CD8-positive, alpha-beta memory T cell (primary cell): ENCODE results near the gene RHEB. TPM values are rescaled to one million over a fixed set of nuclear protein-coding genes. Genes with fewer than 3 reads are reported as not detected.
"Not testable (repeated sequence)": the region's sequence is repeated elsewhere in the genome, so short reads cannot be mapped to it uniquely, and the experiment has no call there.

Experiments used
- CTCF ChIA-PET: fragments of 350-600 bp; sonication (Branson Sonifier 250); formaldehyde crosslinking; loops from one replicate; lab custom pipeline; 2021; ENCODE audit warnings: antibody characterized with exemption; lab: Charles Lee
- POLR2A ChIA-PET: fragments of 350-600 bp; sonication (Branson Sonifier 250); formaldehyde crosslinking; loops from one replicate; lab custom pipeline; 2021; ENCODE audit warnings: antibody characterized with exemption; lab: Charles Lee
- DNase-seq, 5 donors: peaks; one replicate each; pipeline versions ENCODE4 v3.0.0 to v3.0.0-alpha.2; 2020 to 2022; ENCODE audit warnings: mixed read lengths in 1 of 5
- H3K27ac ChIP-seq: one replicate; pipeline ENCODE4 v1.7.0; 2013; ENCODE audit warnings: low read depth, mild to moderate bottlenecking, low read length, moderate library complexity
- H3K27me3 ChIP-seq: 2 replicates; pipeline ENCODE4 v1.7.0; 2013; ENCODE audit warnings: low read length, mild to moderate bottlenecking; ENCODE audit not compliant: insufficient read depth, poor library complexity, severe bottlenecking
- H3K36me3 ChIP-seq: 2 replicates; pipeline ENCODE4 v1.7.0; 2013; ENCODE audit warnings: mild to moderate bottlenecking, low read length, moderate library complexity; ENCODE audit not compliant: insufficient read depth
- H3K4me1 ChIP-seq: 2 replicates; pipeline ENCODE4 v1.7.0; 2013; ENCODE audit warnings: mild to moderate bottlenecking, low read length, moderate library complexity; ENCODE audit not compliant: insufficient read depth
- H3K4me3 ChIP-seq: 2 replicates; pipeline ENCODE4 v1.7.0; 2013; ENCODE audit warnings: mild to moderate bottlenecking, low read length
- H3K9me3 ChIP-seq: 2 replicates; pipeline ENCODE4 v1.7.0; 2013; ENCODE audit warnings: mild to moderate bottlenecking, low read length
- H3K27ac Mint-ChIP-seq, 8 donors: one replicate each; pipeline ENCODE4 v1.8.0; 2020 to 2021; ENCODE audit warnings: mixed read lengths in 8 of 8, mild to moderate bottlenecking in 6 of 8, inconsistent platforms in 3 of 8, moderate library complexity in 3 of 8
- H3K27me3 Mint-ChIP-seq, 2 donors: one replicate each; pipeline ENCODE4 v1.8.0; 2020 to 2021; ENCODE audit warnings: mixed read lengths in 2 of 2, mild to moderate bottlenecking in 1 of 2, moderate library complexity in 1 of 2
- H3K36me3 Mint-ChIP-seq, 3 donors: one replicate each; pipeline ENCODE4 v1.8.0; 2020 to 2021; ENCODE audit warnings: mixed read lengths in 3 of 3, inconsistent platforms in 1 of 3, mild to moderate bottlenecking in 1 of 3
- H3K4me1 Mint-ChIP-seq, 3 donors: one replicate each; pipeline ENCODE4 v1.8.0; 2020 to 2021; ENCODE audit warnings: mixed read lengths in 3 of 3, inconsistent platforms in 1 of 3, mild to moderate bottlenecking in 1 of 3
- H3K4me3 Mint-ChIP-seq, 7 donors: one replicate each; pipeline ENCODE4 v1.8.0; 2020 to 2021; ENCODE audit warnings: mixed read lengths in 7 of 7, mild to moderate bottlenecking in 6 of 7, moderate library complexity in 4 of 7, inconsistent platforms in 2 of 7
- H3K9me3 Mint-ChIP-seq, 5 donors: one replicate each; pipeline ENCODE4 v1.8.0; 2020 to 2022; ENCODE audit warnings: mixed read lengths in 5 of 5, mild to moderate bottlenecking in 3 of 5, moderate library complexity in 2 of 5, inconsistent platforms in 1 of 5
- polyA plus RNA-seq: library from polyadenylated mRNA; unstranded; fragments of 300-500 nt; fragmentation: Illumina TruSeq; gene quantifications from one replicate; pipeline ENCODE4 v1.2.3, GENCODE V29; 2021
- total RNA-seq, 2 experiments: library from RNA; stranded (reverse); gene quantifications; one replicate each; pipeline ENCODE4 v1.2.3, GENCODE V29; 2021

Gene RHEB
- total and polyA plus RNA-seq, 3 experiments from 2014 or later: 53.6 to 72.2 (median 54.9) TPM

DNA sequence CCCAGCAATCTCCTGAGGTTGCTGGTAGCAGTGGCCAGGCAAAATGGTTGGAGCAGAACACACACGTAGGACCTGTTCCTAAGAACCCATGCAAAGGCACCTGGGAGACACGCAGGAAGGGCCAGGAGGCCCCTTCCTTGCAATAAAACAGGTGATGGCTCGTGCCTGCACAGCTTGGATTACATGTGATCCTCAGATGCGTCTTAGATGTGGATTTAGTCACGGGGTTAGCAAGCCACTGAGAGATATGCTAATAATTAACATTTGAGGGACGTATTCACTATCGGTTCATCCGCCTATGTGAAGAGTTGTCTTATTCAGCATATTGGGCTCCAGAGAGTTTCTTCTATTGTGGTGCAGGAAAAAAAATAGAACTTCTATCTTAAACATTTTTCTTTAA, 4.6 kb upstream of the RHEB start:
- H3K9me3 Mint-ChIP-seq: peaks cover 0 to 11% (median 3%) of the 10 kb centered on the region in 5 donors
- peaks cover 0 to 8% (median 1%) of the 10 kb centered on the region in 3 donors for H3K36me3 Mint-ChIP-seq
- H3K27me3 Mint-ChIP-seq: peaks cover 6 to 7% of the 10 kb centered on the region in 2 donors
- DNase-seq: no peak
- H3K4me1 Mint-ChIP-seq: peaks cover 2 to 11% (median 8%) of the 10 kb centered on the region in 3 donors
- Histone ChIP-seq H3K27me3 (no peaks in the 10 kb centered on the region), H3K9me3 (no peaks in the 10 kb centered on the region), H3K36me3 (no peaks in the 10 kb centered on the region), H3K4me1 (peaks cover 8% of the 10 kb centered on the region), H3K27ac (no peak overlapping the region), H3K4me3 (no peak overlapping the region)
- ChIA-PET POLR2A (no interaction called here), CTCF (no interaction called here)
- no peak overlapping the region for H3K4me3 Mint-ChIP-seq
- no peak overlapping the region for H3K27ac Mint-ChIP-seq

DNA sequence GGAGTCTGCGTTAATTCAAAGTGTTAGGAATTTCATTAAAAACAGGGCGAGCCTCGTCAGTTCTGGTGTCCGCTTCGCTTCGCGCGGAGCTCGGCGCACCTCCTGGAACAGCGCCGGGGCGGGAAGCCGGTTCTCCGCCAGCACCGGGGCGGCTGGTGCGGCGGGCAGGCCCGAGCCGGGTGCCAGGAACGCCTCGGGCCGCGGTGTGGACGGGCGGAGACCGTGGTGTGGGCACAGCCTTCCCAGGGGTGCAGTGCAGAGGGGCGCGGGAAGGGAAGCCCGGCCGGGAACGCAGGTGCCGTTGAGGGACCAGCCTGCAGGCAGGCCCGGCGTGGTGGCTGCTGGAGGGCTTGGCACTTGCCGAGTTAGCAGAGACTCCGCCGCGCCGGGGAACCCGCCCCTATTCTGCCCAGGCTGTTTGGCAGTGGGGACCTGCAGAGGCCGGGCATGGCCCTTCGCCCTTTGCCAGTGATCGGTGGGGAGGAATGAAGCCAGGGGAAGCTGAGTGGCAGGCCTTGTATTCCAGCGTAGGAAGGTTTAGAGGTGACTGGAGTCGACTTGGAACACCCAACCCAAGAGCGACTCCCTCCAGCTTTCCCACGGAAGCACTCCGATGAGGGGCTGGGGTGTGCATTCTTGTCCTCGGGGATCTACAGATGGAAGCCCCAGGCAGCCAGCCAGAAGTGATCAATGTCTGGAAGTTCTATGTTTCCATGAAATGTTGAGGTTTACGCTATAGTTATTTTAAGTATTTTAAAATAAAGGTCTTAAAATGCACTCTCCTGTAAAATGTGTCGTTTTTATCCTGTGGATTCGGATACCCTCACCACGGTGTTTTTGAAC, 945 bp upstream of the RHEB start:
- H3K9me3 ChIP-seq: no peaks in the 10 kb centered on the region
- peak overlapping the region; percentile 61 for H3K4me3 ChIP-seq
- CTCF ChIA-PET: interaction anchor here (1.3 to 2.1 kb wide), 5 partner anchors 22 to 238 kb away, joined by 3 to 8 read pairs (median 3); no protein-coding TSS in a partner anchor

DNA sequence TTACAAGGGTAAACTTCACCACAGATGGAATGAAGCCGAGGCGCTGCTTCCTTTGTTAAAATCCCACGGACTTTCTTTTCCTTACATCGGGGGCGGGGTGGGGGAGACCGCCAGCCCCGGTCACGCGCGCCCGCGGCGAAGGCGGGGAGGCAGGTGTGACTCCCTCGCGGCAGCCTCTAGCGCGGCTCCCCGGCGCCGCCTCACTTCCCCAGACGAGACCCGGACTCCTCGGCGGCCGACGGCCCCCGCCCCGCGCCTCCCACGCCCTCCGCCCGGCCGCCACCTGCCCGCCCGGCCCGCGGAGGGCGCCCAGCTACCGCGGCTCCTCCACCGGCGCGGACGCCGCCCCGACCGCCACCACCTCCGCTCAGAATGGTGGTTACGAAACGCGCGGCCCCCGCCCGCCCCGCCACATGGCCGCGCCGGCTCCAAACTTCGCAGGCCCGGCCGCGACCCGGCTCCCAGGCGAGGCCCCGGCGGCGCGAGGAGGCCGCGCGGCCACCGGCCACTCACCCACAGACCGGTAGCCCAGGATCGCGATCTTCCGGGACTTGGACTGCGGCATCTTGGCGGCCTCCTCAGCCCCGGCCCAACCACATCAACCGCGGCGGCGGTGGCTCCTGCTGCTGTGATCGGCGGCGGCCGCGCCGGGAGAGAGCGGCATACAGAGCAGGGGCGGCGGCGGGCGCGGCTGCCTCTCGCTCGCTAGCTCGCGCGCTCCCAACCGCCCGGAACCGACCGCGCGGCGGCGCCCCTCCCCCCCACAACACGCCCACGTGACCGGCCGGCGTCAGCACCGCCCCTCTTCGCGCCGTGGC, 539 bp downstream of the RHEB start:
- H3K36me3 ChIP-seq, H3K9me3 ChIP-seq, H3K27me3 ChIP-seq, H3K9me3 Mint-ChIP-seq, H3K27me3 Mint-ChIP-seq: not testable (repeated sequence)
- POLR2A ChIA-PET: interaction anchor here (0.9 to 1.6 kb wide), 9 partner anchors 19 to 1681 kb away, joined by 3 to 9 read pairs (median 4); partner anchors contain the start of genes ABCF2, NUB1, PRKAG2 and ZNF862
- DNase-seq: peak in 4 of 5 donors; percentile 53 to 76 (median 65)
- Mint-ChIP-seq H3K36me3 (peaks cover 0 to 11% (median 0%) of the 10 kb centered on the region in 3 donors), H3K27ac (peak overlapping the region; percentile 94 to 99 (median 98)), H3K4me1 (peaks cover 40 to 55% (median 52%) of the 10 kb centered on the region in 3 donors), H3K4me3 (peak overlapping the region; percentile 92 to 97 (median 96))
- peaks cover 40% of the 10 kb centered on the region for H3K4me1 ChIP-seq
- H3K27ac ChIP-seq: peak overlapping the region; percentile 80
- peak overlapping the region; percentile 62 for H3K4me3 ChIP-seq
- CTCF ChIA-PET: interaction anchor here (1.3 to 2.1 kb wide), 3 partner anchors 20 to 71 kb away, joined by 3 to 8 read pairs (median 3); no protein-coding TSS in a partner anchor

More for the DNA sequence above, 945 bp upstream of the RHEB start:
- Histone ChIP-seq H3K27me3 (no peaks in the 10 kb centered on the region), H3K27ac (peak overlapping the region; percentile 80), H3K4me1 (peaks cover 32% of the 10 kb centered on the region), H3K36me3 (no peaks in the 10 kb centered on the region)
- Mint-ChIP-seq H3K9me3 (peaks cover 0 to 2% (median 0%) of the 10 kb centered on the region in 5 donors), H3K4me3 (peak overlapping the region; percentile 92 to 97 (median 95)), H3K27me3 (peaks cover 0 to 4% of the 10 kb centered on the region in 2 donors), H3K36me3 (peaks cover 0 to 11% (median 0%) of the 10 kb centered on the region in 3 donors), H3K4me1 (peaks cover 29 to 40% (median 37%) of the 10 kb centered on the region in 3 donors), H3K27ac (peak overlapping the region; percentile 96 to 99 (median 98))
- POLR2A ChIA-PET: interaction anchor here (0.9 to 1.6 kb wide), 8 partner anchors 17 to 1682 kb away, joined by 3 to 9 read pairs (median 5); partner anchors contain the start of genes ABCF2, NUB1, PRKAG2 and ZNF862
- peak in 3 of 5 donors; percentile 10 to 56 (median 26) for DNase-seq

DNA sequence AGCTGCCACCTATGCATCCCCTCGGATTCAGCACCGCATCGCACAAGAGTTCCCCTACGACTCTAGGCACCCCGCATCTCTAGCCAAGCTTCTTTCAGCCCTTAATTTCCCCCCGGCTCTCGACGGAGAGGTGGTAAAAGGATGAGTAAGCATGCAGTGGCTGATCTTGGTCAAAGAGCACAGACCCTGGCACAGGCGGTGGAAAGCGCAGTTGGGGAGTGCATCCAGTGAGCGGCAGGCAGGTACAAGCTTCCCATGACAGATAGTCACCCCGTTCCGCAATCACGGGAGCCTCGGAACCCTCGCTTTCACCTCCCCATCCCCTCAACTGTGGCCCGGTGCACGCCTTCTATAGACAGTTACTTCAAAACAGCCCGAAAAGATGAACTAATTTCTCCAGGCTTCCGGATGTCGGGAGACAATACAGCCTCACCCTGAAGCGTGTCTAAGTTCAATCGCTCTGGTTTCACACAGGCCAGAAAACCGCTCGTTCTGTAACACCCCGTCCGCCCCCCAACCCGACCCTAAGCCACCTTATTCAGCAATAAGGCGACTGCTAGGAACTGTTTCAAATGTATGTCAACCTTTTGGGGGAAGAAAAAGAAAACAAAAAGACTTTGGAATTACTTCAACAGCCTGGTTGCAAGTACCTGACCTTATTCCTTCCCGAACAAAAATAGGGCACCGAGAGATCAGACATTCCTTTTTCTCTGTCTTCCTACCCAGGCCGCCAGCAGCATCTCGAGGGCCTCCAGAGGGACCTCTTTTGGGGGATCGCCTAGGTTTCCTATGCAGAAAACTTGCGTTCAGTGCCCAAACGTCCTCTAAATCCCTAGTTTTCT, 1.4 kb downstream of the RHEB start:
- peak overlapping the region; percentile 86 to 98 (median 96) for H3K27ac Mint-ChIP-seq
- peaks cover 45 to 63% (median 61%) of the 10 kb centered on the region in 3 donors for H3K4me1 Mint-ChIP-seq
- DNase-seq: peak; percentile 28 to 66 (median 45)
- H3K4me1 ChIP-seq: peaks cover 41% of the 10 kb centered on the region
- H3K27me3 ChIP-seq: no peaks in the 10 kb centered on the region
- peaks cover 0 to 4% of the 10 kb centered on the region in 2 donors for H3K27me3 Mint-ChIP-seq
- H3K27ac ChIP-seq: peak overlapping the region; percentile 80
- H3K4me3 Mint-ChIP-seq: peak overlapping the region; percentile 85 to 97 (median 96)
- no peaks in the 10 kb centered on the region for H3K9me3 ChIP-seq
- H3K4me3 ChIP-seq: peak overlapping the region; percentile 62
- POLR2A ChIA-PET: interaction anchor here (1.1 kb wide), 1 partner anchor 115 kb away, joined by 3 read pairs; no protein-coding TSS in a partner anchor
- H3K36me3 Mint-ChIP-seq: peaks cover 0 to 11% (median 0%) of the 10 kb centered on the region in 3 donors
- CTCF ChIA-PET: no interaction called here
- H3K9me3 Mint-ChIP-seq: peaks cover 0 to 2% (median 0%) of the 10 kb centered on the region in 5 donors
- no peaks in the 10 kb centered on the region for H3K36me3 ChIP-seq

DNA sequence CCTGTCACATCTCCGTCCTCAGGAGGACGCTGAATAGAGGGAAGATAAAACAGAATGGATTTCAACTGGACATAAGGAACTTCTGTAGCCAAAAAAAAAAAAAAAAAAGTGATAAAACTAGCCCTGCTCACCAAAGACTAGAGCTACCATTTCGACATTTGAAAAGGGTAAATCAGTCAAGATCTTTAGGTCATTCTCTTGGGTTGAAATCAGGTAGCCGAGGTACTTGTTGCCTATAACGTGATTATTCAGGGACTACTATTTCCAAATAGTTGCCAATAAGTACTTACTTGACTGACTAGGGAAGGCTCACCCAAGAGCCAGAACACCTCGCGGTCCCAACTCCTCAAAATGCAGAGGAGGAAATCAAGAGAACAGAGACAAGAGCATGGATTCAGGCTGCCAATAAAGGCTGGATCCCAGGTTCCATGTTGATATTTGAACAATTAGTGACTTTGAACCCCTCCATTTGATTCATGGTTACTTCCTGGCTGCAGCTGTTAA, 2.0 kb downstream of the RHEB start:
- H3K27ac Mint-ChIP-seq: peak overlapping the region; percentile 86 to 98 (median 96)
- ChIA-PET CTCF (no interaction called here), POLR2A (interaction anchor here (0.5 kb wide), 1 partner anchor 13 kb away, joined by 3 read pairs; no protein-coding TSS in a partner anchor)
- peaks cover 50 to 70% (median 67%) of the 10 kb centered on the region in 3 donors for H3K4me1 Mint-ChIP-seq
- peak overlapping the region; percentile 85 to 97 (median 96) for H3K4me3 Mint-ChIP-seq
- Histone ChIP-seq H3K4me3 (peak overlapping the region; percentile 62), H3K27me3 (no peaks in the 10 kb centered on the region), H3K36me3 (no peaks in the 10 kb centered on the region), H3K9me3 (no peaks in the 10 kb centered on the region), H3K27ac (peak overlapping the region; percentile 80), H3K4me1 (peaks cover 48% of the 10 kb centered on the region)
- no peak for DNase-seq
- H3K36me3 Mint-ChIP-seq: peaks cover 0 to 11% (median 0%) of the 10 kb centered on the region in 3 donors
- H3K27me3 Mint-ChIP-seq: peaks cover 0 to 4% of the 10 kb centered on the region in 2 donors
- H3K9me3 Mint-ChIP-seq: peaks cover 0 to 2% (median 0%) of the 10 kb centered on the region in 5 donors

DNA sequence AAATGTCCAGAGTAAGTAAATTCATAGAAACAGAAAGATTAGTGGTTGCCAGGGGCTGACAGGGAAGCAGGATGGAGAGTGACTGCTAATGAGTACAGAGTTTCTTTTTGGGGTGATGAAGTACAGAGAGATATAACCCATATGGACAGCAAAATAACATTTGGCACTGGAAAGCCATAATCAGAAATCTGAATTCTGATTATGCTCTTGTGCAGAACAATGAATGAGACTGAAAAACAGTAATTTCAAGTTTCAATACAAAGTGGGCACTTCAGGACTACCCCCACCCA, 4.5 kb downstream of the RHEB start:
- Histone ChIP-seq H3K9me3 (no peaks in the 10 kb centered on the region), H3K4me1 (peaks cover 50% of the 10 kb centered on the region), H3K27me3 (no peaks in the 10 kb centered on the region), H3K27ac (no peak overlapping the region), H3K36me3 (no peaks in the 10 kb centered on the region), H3K4me3 (no peak overlapping the region)
- Mint-ChIP-seq H3K9me3 (peaks cover 0 to 2% (median 0%) of the 10 kb centered on the region in 5 donors), H3K27me3 (peaks cover 0 to 4% of the 10 kb centered on the region in 2 donors), H3K27ac (peak overlapping the region in 2 of 8 donors; percentile 20 to 24), H3K36me3 (peaks cover 0 to 11% (median 0%) of the 10 kb centered on the region in 3 donors), H3K4me1 (peaks cover 64 to 87% (median 86%) of the 10 kb centered on the region in 3 donors), H3K4me3 (peak overlapping the region in 2 of 7 donors; percentile 23 to 34)
- ChIA-PET CTCF (no interaction called here), POLR2A (no interaction called here)
- DNase-seq: no peak
